Vagina (tissue), 2 donors: Measurements from ENCODE around the gene HTRA1.

Experiments used
- POLR2A ChIP-seq, 2 donors: fragments of 450-650 bp; IDR thresholded peaks; one replicate each; pipeline ENCODE4 v1.6.1; 2017; ENCODE audit warnings: antibody characterized with exemption in 2 of 2, mild to moderate bottlenecking in 2 of 2, moderate library complexity in 2 of 2
- TF ChIP-seq, protein P1 (sequence below), 3 experiments: fragments of 450-650 bp in 2 of 3; fragments of 200-600 bp in 1 of 3; sonication (generic) in 1 of 3; IDR thresholded peaks; one replicate each; pipeline ENCODE4 v1.5.1; 2017 to 2019; ENCODE audit warnings: antibody characterized with exemption in 3 of 3, mild to moderate bottlenecking in 2 of 3, moderate library complexity in 2 of 3

DNA sequence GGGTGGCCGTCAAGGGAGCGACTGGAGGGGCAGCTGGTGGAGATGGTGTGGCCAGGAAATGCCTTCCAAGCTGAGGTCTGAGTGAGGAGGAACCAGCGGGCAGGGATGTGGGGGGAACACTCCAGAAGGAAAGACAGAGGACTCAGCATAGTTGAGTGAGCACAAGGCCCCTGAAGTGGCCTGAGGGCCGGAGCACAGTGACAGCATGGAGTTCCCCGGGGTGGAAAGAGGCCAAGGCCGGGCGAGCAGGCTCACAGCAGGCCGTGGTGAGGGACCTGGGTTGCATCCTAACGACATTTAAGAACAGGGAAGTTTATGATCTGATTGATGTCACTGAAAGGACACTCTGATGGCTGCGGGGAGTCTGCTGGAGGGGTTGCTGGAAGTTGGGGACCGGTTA is 48.0 kb downstream of the HTRA1 start:
- TF ChIP-seq POLR2A (IDR thresholded peaks at IDR 0.05), result no peak
- TF ChIP-seq, protein P1, sequence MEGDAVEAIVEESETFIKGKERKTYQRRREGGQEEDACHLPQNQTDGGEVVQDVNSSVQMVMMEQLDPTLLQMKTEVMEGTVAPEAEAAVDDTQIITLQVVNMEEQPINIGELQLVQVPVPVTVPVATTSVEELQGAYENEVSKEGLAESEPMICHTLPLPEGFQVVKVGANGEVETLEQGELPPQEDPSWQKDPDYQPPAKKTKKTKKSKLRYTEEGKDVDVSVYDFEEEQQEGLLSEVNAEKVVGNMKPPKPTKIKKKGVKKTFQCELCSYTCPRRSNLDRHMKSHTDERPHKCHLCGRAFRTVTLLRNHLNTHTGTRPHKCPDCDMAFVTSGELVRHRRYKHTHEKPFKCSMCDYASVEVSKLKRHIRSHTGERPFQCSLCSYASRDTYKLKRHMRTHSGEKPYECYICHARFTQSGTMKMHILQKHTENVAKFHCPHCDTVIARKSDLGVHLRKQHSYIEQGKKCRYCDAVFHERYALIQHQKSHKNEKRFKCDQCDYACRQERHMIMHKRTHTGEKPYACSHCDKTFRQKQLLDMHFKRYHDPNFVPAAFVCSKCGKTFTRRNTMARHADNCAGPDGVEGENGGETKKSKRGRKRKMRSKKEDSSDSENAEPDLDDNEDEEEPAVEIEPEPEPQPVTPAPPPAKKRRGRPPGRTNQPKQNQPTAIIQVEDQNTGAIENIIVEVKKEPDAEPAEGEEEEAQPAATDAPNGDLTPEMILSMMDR (IDR thresholded peaks at IDR 0.05), result no peak
